ENCODE results near the gene ATXN1L. TPM values are rescaled to one million over a fixed set of nuclear protein-coding genes. Genes with fewer than 3 reads are reported as not detected.
"Not testable (repeated sequence)": the region's sequence is repeated elsewhere in the genome, so short reads cannot be mapped to it uniquely, and the experiment has no call there.

The ATXN1L gene
- total and polyA plus RNA-seq, 4 donors = 7.9 to 31.2 (median 20.6) TPM

- no peaks in the 10 kb centered on the region for H3K4me1 ChIP-seq (ENCODE audit: control insufficient read depth in 1 of 2, insufficient read depth in 2 of 2, low read length in 2 of 2)
- H3K36me3 ChIP-seq (ENCODE audit: control insufficient read depth in 1 of 2, insufficient read depth in 2 of 2, low read length in 1 of 2) = no peaks in the 10 kb centered on the region
- no peaks in the 10 kb centered on the region for H3K9me3 ChIP-seq (ENCODE audit: control insufficient read depth, low read length)
- no peak for ATAC-seq (ENCODE audit: low FRiP score)
- intact Hi-C loops (cut with DNase I) = no loop called here
- DNase-seq = no peak
- no peak overlapping the region for H3K4me3 ChIP-seq (ENCODE audit: low read length in 2 of 2)
- no peak overlapping the region for H3K27ac ChIP-seq (ENCODE audit: low read depth in 1 of 2, low read length in 2 of 2)
- H3K27me3 ChIP-seq (ENCODE audit: control insufficient read depth in 1 of 2, insufficient read depth in 2 of 2, low read length in 1 of 2) = no peaks in the 10 kb centered on the region
- WGBS, 2 donors = 70 to 86% methylated on average over 4 to 5 of the region's 5 CpGs
These were observed 34.4 kb upstream of the ATXN1L start for GRCh38 chr16:71811261-71811803.

DNA sequence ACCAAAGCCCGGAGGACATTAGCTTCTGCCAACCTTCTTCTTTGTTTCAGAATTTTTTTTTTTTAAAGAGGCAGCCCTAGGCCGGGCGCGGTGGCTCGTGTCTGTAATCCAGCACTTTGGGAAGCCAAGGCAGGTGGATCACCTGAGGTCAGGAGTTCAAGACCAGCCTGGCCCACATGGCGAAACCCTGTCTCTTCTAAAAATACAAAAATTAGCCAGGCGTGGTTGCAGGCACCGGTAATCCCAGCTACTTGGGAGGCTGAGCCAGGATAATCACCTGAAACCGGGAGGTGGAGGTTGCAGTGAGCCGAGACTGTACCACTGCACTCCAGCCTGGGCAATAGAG, 28.6 kb upstream of the ATXN1L start:
- intact Hi-C loops (cut with DNase I) = loop anchor here in 1 of 2 donors (2.0 kb wide), 1 partner anchor 28 kb away; the partner anchor contains the start of gene ATXN1L
- WGBS, 2 donors = 13 to 16% methylated on average over 10 of the region's 10 CpGs
- peak; percentile 28 for ATAC-seq (ENCODE audit: low FRiP score)
- DNase-seq; H3K4me3 ChIP-seq (ENCODE audit: low read length in 2 of 2); H3K36me3 ChIP-seq (ENCODE audit: control insufficient read depth in 1 of 2, insufficient read depth in 2 of 2, low read length in 1 of 2); H3K27me3 ChIP-seq (ENCODE audit: control insufficient read depth in 1 of 2, insufficient read depth in 2 of 2, low read length in 1 of 2); H3K4me1 ChIP-seq (ENCODE audit: control insufficient read depth in 1 of 2, insufficient read depth in 2 of 2, low read length in 2 of 2); H3K9me3 ChIP-seq (ENCODE audit: control insufficient read depth, low read length): not testable (repeated sequence)
- peak overlapping the region; percentile 84 to 86 for H3K27ac ChIP-seq (ENCODE audit: low read depth in 1 of 2, low read length in 2 of 2)

DNA sequence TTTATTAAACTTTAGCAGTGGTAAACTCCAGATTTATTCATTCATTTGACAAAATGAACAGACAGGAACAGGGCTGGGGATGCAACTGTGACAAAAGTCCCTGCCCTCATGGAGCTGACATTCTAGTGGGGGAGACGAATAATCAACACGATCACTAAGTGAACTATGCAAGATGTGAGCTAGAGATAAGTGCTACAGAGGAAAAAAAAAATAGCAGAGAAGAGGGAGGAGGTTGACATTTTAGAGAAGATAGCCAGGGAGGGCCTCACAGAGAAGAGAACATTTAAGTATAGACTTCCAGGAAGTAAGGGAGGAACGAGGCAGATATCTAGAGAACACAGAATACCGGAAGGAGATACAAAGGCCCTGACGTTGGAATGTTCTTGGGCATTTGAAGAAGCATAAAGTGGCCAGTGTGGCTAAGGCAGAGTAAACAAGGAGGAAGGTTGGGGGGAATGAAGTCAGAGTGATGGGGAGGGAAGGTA, 19.2 kb upstream of the ATXN1L start:
- no peak for ATAC-seq (ENCODE audit: low FRiP score)
- intact Hi-C loops (cut with DNase I) = no loop called here

DNA sequence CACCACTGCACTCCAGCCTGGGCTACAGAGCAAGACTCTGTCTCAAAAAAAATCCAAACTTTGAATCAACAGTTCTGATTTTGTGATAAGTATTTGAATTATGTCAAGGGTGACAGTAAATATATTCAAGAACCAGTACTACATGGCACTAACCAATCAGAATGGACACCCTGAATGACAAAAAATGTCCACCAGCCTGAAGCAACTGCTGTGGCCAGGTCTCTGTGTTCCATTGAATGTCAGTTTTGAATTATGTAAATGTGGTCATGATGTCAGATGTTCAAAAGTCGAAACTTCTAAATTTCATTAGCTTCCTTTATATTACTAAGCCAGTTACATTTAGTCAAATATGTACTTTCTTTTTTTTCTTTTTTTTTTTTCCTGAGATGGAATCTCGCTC, 15.4 kb upstream of the ATXN1L start:
- Histone ChIP-seq H3K27me3 (ENCODE audit: control insufficient read depth in 1 of 2, insufficient read depth in 2 of 2, low read length in 1 of 2) (no peaks in the 10 kb centered on the region), H3K4me1 (ENCODE audit: control insufficient read depth in 1 of 2, insufficient read depth in 2 of 2, low read length in 2 of 2) (no peaks in the 10 kb centered on the region), H3K27ac (ENCODE audit: low read depth in 1 of 2, low read length in 2 of 2) (no peak overlapping the region), H3K36me3 (ENCODE audit: control insufficient read depth in 1 of 2, insufficient read depth in 2 of 2, low read length in 1 of 2) (no peaks in the 10 kb centered on the region), H3K4me3 (ENCODE audit: low read length in 2 of 2) (no peak overlapping the region), H3K9me3 (ENCODE audit: control insufficient read depth, low read length) (no peaks in the 10 kb centered on the region)
- no peak for ATAC-seq (ENCODE audit: low FRiP score)
- WGBS, 2 donors = 86 to 87% methylated on average over 2 of the region's 2 CpGs
- intact Hi-C loops (cut with DNase I) = no loop called here
- no peak for DNase-seq

More for the DNA sequence above, 19.2 kb upstream of the ATXN1L start:
- Histone ChIP-seq H3K36me3 (ENCODE audit: control insufficient read depth in 1 of 2, insufficient read depth in 2 of 2, low read length in 1 of 2) (no peaks in the 10 kb centered on the region), H3K9me3 (ENCODE audit: control insufficient read depth, low read length) (no peaks in the 10 kb centered on the region), H3K27me3 (ENCODE audit: control insufficient read depth in 1 of 2, insufficient read depth in 2 of 2, low read length in 1 of 2) (no peaks in the 10 kb centered on the region), H3K4me1 (ENCODE audit: control insufficient read depth in 1 of 2, insufficient read depth in 2 of 2, low read length in 2 of 2) (no peaks in the 10 kb centered on the region), H3K27ac (ENCODE audit: low read depth in 1 of 2, low read length in 2 of 2) (no peak overlapping the region), H3K4me3 (ENCODE audit: low read length in 2 of 2) (no peak overlapping the region)
- DNase-seq = no peak
- WGBS, 2 donors = 78 to 81% methylated on average over 5 of the region's 5 CpGs

GRCh38 chr16:71831698-71832097, 14.1 kb upstream of the ATXN1L start:
- DNase-seq; ATAC-seq (ENCODE audit: low FRiP score): not testable (repeated sequence)
- WGBS, 2 donors = 88 to 89% methylated on average over 3 of the region's 3 CpGs

GRCh38 chr16:71832112-71832511, 13.7 kb upstream of the ATXN1L start:
- 92 to 93% methylated on average over 2 of the region's 2 CpGs for WGBS, 2 donors
- DNase-seq; H3K9me3 ChIP-seq (ENCODE audit: control insufficient read depth, low read length); ATAC-seq (ENCODE audit: low FRiP score); H3K36me3 ChIP-seq (ENCODE audit: control insufficient read depth in 1 of 2, insufficient read depth in 2 of 2, low read length in 1 of 2); H3K4me1 ChIP-seq (ENCODE audit: control insufficient read depth in 1 of 2, insufficient read depth in 2 of 2, low read length in 2 of 2); H3K27me3 ChIP-seq (ENCODE audit: control insufficient read depth in 1 of 2, insufficient read depth in 2 of 2, low read length in 1 of 2); H3K4me3 ChIP-seq (ENCODE audit: low read length in 2 of 2); intact Hi-C loops (cut with DNase I); H3K27ac ChIP-seq (ENCODE audit: low read depth in 1 of 2, low read length in 2 of 2): not testable (repeated sequence)

More at GRCh38 chr16:71831698-71832097, 14.1 kb upstream of the ATXN1L start:
- intact Hi-C loops (cut with DNase I); H3K4me3 ChIP-seq (ENCODE audit: low read length in 2 of 2); H3K9me3 ChIP-seq (ENCODE audit: control insufficient read depth, low read length); H3K27ac ChIP-seq (ENCODE audit: low read depth in 1 of 2, low read length in 2 of 2); H3K27me3 ChIP-seq (ENCODE audit: control insufficient read depth in 1 of 2, insufficient read depth in 2 of 2, low read length in 1 of 2); H3K36me3 ChIP-seq (ENCODE audit: control insufficient read depth in 1 of 2, insufficient read depth in 2 of 2, low read length in 1 of 2); H3K4me1 ChIP-seq (ENCODE audit: control insufficient read depth in 1 of 2, insufficient read depth in 2 of 2, low read length in 2 of 2): not testable (repeated sequence)

DNA sequence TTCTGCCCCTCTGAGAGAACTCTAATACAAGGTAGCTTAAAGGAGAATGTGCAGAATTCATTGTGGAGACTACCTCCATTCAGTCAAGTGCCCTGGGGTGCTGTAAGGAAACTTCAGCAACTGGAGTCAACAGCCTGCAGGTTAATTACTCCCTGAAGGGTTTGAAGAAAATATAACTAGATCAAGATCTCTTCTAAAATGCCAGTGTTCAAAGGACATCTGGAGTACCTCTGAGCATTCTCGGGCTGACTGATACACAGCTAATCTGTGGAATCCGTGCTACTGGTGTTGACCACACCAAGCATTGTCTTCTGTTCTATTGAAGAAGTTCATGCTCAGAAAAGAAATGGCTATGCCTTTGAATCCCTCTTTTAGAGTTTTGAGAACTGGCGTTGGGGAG, 11.5 kb upstream of the ATXN1L start:
- no peak overlapping the region for H3K4me3 ChIP-seq (ENCODE audit: low read length in 2 of 2)
- no peaks in the 10 kb centered on the region for H3K4me1 ChIP-seq (ENCODE audit: control insufficient read depth in 1 of 2, insufficient read depth in 2 of 2, low read length in 2 of 2)
- no peak overlapping the region for H3K27ac ChIP-seq (ENCODE audit: low read depth in 1 of 2, low read length in 2 of 2)
- DNase-seq (no peak), ATAC-seq (ENCODE audit: low FRiP score) (no peak)
- no peaks in the 10 kb centered on the region for H3K27me3 ChIP-seq (ENCODE audit: control insufficient read depth in 1 of 2, insufficient read depth in 2 of 2, low read length in 1 of 2)
- WGBS, 2 donors = 85 to 89% methylated on average over 3 of the region's 3 CpGs
- H3K9me3 ChIP-seq (ENCODE audit: control insufficient read depth, low read length) = no peaks in the 10 kb centered on the region
- intact Hi-C loops (cut with DNase I) = no loop called here
- no peaks in the 10 kb centered on the region for H3K36me3 ChIP-seq (ENCODE audit: control insufficient read depth in 1 of 2, insufficient read depth in 2 of 2, low read length in 1 of 2)

GRCh38 chr16:71837150-71837549, 8.6 kb upstream of the ATXN1L start:
- Histone ChIP-seq H3K27me3 (ENCODE audit: control insufficient read depth in 1 of 2, insufficient read depth in 2 of 2, low read length in 1 of 2) (no peaks in the 10 kb centered on the region), H3K36me3 (ENCODE audit: control insufficient read depth in 1 of 2, insufficient read depth in 2 of 2, low read length in 1 of 2) (no peaks in the 10 kb centered on the region), H3K9me3 (ENCODE audit: control insufficient read depth, low read length) (no peaks in the 10 kb centered on the region), H3K4me1 (ENCODE audit: control insufficient read depth in 1 of 2, insufficient read depth in 2 of 2, low read length in 2 of 2) (no peaks in the 10 kb centered on the region), H3K27ac (ENCODE audit: low read depth in 1 of 2, low read length in 2 of 2) (no peak overlapping the region), H3K4me3 (ENCODE audit: low read length in 2 of 2) (no peak overlapping the region)
- WGBS, 2 donors = 84 to 86% methylated on average over 3 of the region's 3 CpGs
- ATAC-seq (ENCODE audit: low FRiP score) (no peak), DNase-seq (no peak)
- intact Hi-C loops (cut with DNase I) = no loop called here

GRCh38 chr16:71840052-71840451, 5.7 kb upstream of the ATXN1L start:
- no peaks in the 10 kb centered on the region for H3K4me1 ChIP-seq (ENCODE audit: control insufficient read depth in 1 of 2, insufficient read depth in 2 of 2, low read length in 2 of 2)
- WGBS, 2 donors = 59 to 62% methylated on average over 7 of the region's 7 CpGs
- H3K27ac ChIP-seq (ENCODE audit: low read depth in 1 of 2, low read length in 2 of 2) = no peak overlapping the region
- no peak overlapping the region for H3K4me3 ChIP-seq (ENCODE audit: low read length in 2 of 2)
- ATAC-seq (ENCODE audit: low FRiP score) = no peak
- DNase-seq = no peak
- H3K36me3 ChIP-seq (ENCODE audit: control insufficient read depth in 1 of 2, insufficient read depth in 2 of 2, low read length in 1 of 2) = no peaks in the 10 kb centered on the region
- intact Hi-C loops (cut with DNase I) = no loop called here
- H3K9me3 ChIP-seq (ENCODE audit: control insufficient read depth, low read length) = no peaks in the 10 kb centered on the region
- no peaks in the 10 kb centered on the region for H3K27me3 ChIP-seq (ENCODE audit: control insufficient read depth in 1 of 2, insufficient read depth in 2 of 2, low read length in 1 of 2)

Measured in aorta (tissue), 5 donors.